ENCODE data around the gene FOXP1. TPM values are rescaled to one million over a fixed set of nuclear protein-coding genes. Genes with fewer than 3 reads are reported as not detected.

FOXP1 gene
- total RNA-seq, 1 experiment from 2014 or later: 75.3 TPM

GRCh38 chr3:71241246-71241901 is 342.2 kb downstream of the FOXP1 start:
- Histone ChIP-seq H3K4me1 (ENCODE audit: insufficient read depth, low read length) (peaks cover 16% of the 10 kb centered on the region; the same call in 1 of the 2 replicates), H4K5ac (ENCODE audit: insufficient read length, low read depth, low read length) (no peak overlapping the region), H3K9me3 (ENCODE audit: control insufficient read depth, low read depth, low read length) (no peaks in the 10 kb centered on the region), H3K56ac (ENCODE audit: insufficient read length, low read depth, low read length) (no peak overlapping the region), H3T11ph (ENCODE audit: low read length) (no peak overlapping the region), H3K23ac (ENCODE audit: insufficient read length, low read depth, low read length) (no peak overlapping the region), H3K79me1 (ENCODE audit: insufficient read depth, low read depth, low read length, poor library complexity, severe bottlenecking) (no peaks in the 10 kb centered on the region), H3K14ac (ENCODE audit: insufficient read depth, low read length) (no peak overlapping the region), H3K23me2 (ENCODE audit: insufficient read length, low read depth, low read length, poor library complexity, severe bottlenecking) (no peaks in the 10 kb centered on the region), H3K18ac (ENCODE audit: insufficient read length, low read depth, low read length) (no peak overlapping the region), H2BK15ac (ENCODE audit: low read depth, low read length) (no peak overlapping the region), H2BK20ac (ENCODE audit: low read depth, low read length, poor library complexity, severe bottlenecking) (no peak overlapping the region), H4K91ac (ENCODE audit: insufficient read length, low read depth, low read length) (no peak overlapping the region), H3K4ac (ENCODE audit: low read depth, low read length) (no peak overlapping the region), H2BK5ac (ENCODE audit: insufficient read length, low read length) (no peak overlapping the region), H2AK5ac (ENCODE audit: insufficient read length, low read length) (peak overlapping the region; percentile 61), H2AFZ (ENCODE audit: low read length) (no peak overlapping the region), H2BK12ac (ENCODE audit: insufficient read length, low read depth, low read length) (no peak overlapping the region), H3K27me3 (ENCODE audit: insufficient read depth, low read length) (no peaks in the 10 kb centered on the region), H3K27ac (ENCODE audit: insufficient read length, low read depth, low read length) (no peak overlapping the region), H3K9ac (ENCODE audit: extremely low read depth, insufficient read length, low read length) (no peak overlapping the region), H4K8ac (replicated peaks; ENCODE audit: insufficient read length, low read depth, low read length) (no peak overlapping the region), H3K79me2 (ENCODE audit: insufficient read depth, low read length) (no peaks in the 10 kb centered on the region), H3K4me2 (ENCODE audit: insufficient read depth, insufficient read length, low read length) (no peak overlapping the region), H4K20me1 (ENCODE audit: control insufficient read depth, insufficient read depth, insufficient read length) (no peaks in the 10 kb centered on the region), H2BK120ac (ENCODE audit: low read depth, low read length, poor library complexity, severe bottlenecking) (no peak overlapping the region)
- no peak overlapping the region for H3K27ac Mint-ChIP-seq
- H3K4me3 Mint-ChIP-seq: no peak overlapping the region
- TF ChIP-seq CTCF (conservative IDR thresholded peaks at IDR 0.05): no peak
- peaks cover 62 to 65% of the 10 kb centered on the region in 2 experiments for H3K4me1 Mint-ChIP-seq
- WGBS (ENCODE audit: extremely low coverage, insufficient read length, low lambda C conversion rate): no CpG with 5 or more reads among the region's 8 CpGs
- no peak for DNase-seq
- no peaks in the 10 kb centered on the region for H3K27me3 Mint-ChIP-seq (ENCODE audit: low read depth)
- H3K36me3 Mint-ChIP-seq (ENCODE audit: insufficient read depth in 1 of 3, low read depth in 3 of 3): peaks cover 0 to 8% (median 6%) of the 10 kb centered on the region in 3 experiments; a peak in 4 of 7 replicates
- no peaks in the 10 kb centered on the region for H3K9me3 Mint-ChIP-seq

Measured in H9 (cell line).